Anterior cingulate cortex (tissue), 58 donors: ENCODE data around the gene TCERG1L.

Source experiments
- DNase-seq, 58 donors: peaks; one replicate each; lab custom pipeline; 2025; lab: John Stamatoyannopoulos, UW

The TCERG1L gene

GRCh38 chr10:131231965-131232541, 79.5 kb downstream of the TCERG1L start:
- DNase-seq: no peak

- no peak for DNase-seq
Observed at GRCh38 chr10:131231323-131231964, 80.1 kb downstream of the TCERG1L start.

GRCh38 chr10:131230641-131231322, 80.7 kb downstream of the TCERG1L start:
- no peak for DNase-seq

GRCh38 chr10:131230166-131230565, 81.4 kb downstream of the TCERG1L start:
- no peak for DNase-seq

- DNase-seq: no peak
Observed at GRCh38 chr10:131227163-131227740, 84.3 kb downstream of the TCERG1L start.

- DNase-seq: no peak
Observed at GRCh38 chr10:131226446-131227162, 84.9 kb downstream of the TCERG1L start.

- no peak for DNase-seq
Observed at GRCh38 chr10:131224106-131224505, 87.4 kb downstream of the TCERG1L start.

GRCh38 chr10:131223422-131223821, 88.1 kb downstream of the TCERG1L start:
- DNase-seq: no peak

GRCh38 chr10:131222986-131223385, 88.5 kb downstream of the TCERG1L start:
- DNase-seq: no peak

GRCh38 chr10:131221632-131222277, 89.8 kb downstream of the TCERG1L start:
- DNase-seq: no peak

- no peak for DNase-seq
Observed at GRCh38 chr10:131220601-131221171, 90.8 kb downstream of the TCERG1L start.

- DNase-seq: no peak
Observed at GRCh38 chr10:131219955-131220489, 91.5 kb downstream of the TCERG1L start.

- no peak for DNase-seq
Observed at GRCh38 chr10:131219584-131219886, 92.0 kb downstream of the TCERG1L start.

- DNase-seq: no peak
Observed at GRCh38 chr10:131218811-131219583, 92.5 kb downstream of the TCERG1L start.

- DNase-seq: no peak
Observed at GRCh38 chr10:131216681-131217230, 94.8 kb downstream of the TCERG1L start.

- DNase-seq: no peak
Observed at GRCh38 chr10:131215776-131216175, 95.7 kb downstream of the TCERG1L start.

- DNase-seq: no peak
Observed at GRCh38 chr10:131214521-131215244, 96.8 kb downstream of the TCERG1L start.
